ENCODE data around the gene PEAK3. TPM values are rescaled to one million over a fixed set of nuclear protein-coding genes. Genes with fewer than 3 reads are reported as not detected.

Gene PEAK3
- total RNA-seq, 4 donors from 2014 or later, result 0.30 to 0.97 (median 0.76) TPM

GRCh38 chr19:2244125-2244411 lies 37.9 kb downstream of the PEAK3 start:
- intact Hi-C loops (cut with DNase I; ENCODE audit: low total_unique reads), result no loop called here
- 84 to 100% methylated on average over 4 to 5 of the region's 12 CpGs for WGBS, 2 donors
- no peak overlapping the region for H3K4me3 ChIP-seq (ENCODE audit: low read depth, poor library complexity, severe bottlenecking)
- TF ChIP-seq POLR2A (IDR thresholded peaks at IDR 0.05) (no peak), CTCF (IDR thresholded peaks at IDR 0.05) (no peak)
- no peak for DNase-seq (ENCODE audit: low spot score in 2 of 2)

GRCh38 chr19:2243274-2244124 lies 38.5 kb downstream of the PEAK3 start:
- intact Hi-C loops (cut with DNase I; ENCODE audit: low total_unique reads), result no loop called here
- no peak overlapping the region for H3K4me3 ChIP-seq (ENCODE audit: low read depth, poor library complexity, severe bottlenecking)
- 77 to 85% methylated on average over 18 to 25 of the region's 32 CpGs for WGBS, 2 donors
- TF ChIP-seq POLR2A (IDR thresholded peaks at IDR 0.05), result no peak
- TF ChIP-seq CTCF (IDR thresholded peaks at IDR 0.05), result no peak
- DNase-seq (ENCODE audit: low spot score in 2 of 2), result no peak

- H3K4me3 ChIP-seq (ENCODE audit: low read depth, poor library complexity, severe bottlenecking), result no peak overlapping the region
- no peak for DNase-seq (ENCODE audit: low spot score in 2 of 2)
- 89 to 93% methylated on average over 8 of the region's 8 CpGs for WGBS, 2 donors
- intact Hi-C loops (cut with DNase I; ENCODE audit: low total_unique reads), result no loop called here
- TF ChIP-seq CTCF (IDR thresholded peaks at IDR 0.05), result no peak
- no peak for TF ChIP-seq POLR2A (IDR thresholded peaks at IDR 0.05)
These were observed 39.2 kb downstream of the PEAK3 start for GRCh38 chr19:2242816-2243215.

- WGBS, 2 donors, result 82 to 86% methylated on average over 12 of the region's 12 CpGs
- TF ChIP-seq POLR2A (IDR thresholded peaks at IDR 0.05) (no peak), CTCF (IDR thresholded peaks at IDR 0.05) (no peak)
- no peak for DNase-seq (ENCODE audit: low spot score in 2 of 2)
- intact Hi-C loops (cut with DNase I; ENCODE audit: low total_unique reads), result no loop called here
- H3K4me3 ChIP-seq (ENCODE audit: low read depth, poor library complexity, severe bottlenecking), result no peak overlapping the region
These were observed 39.9 kb downstream of the PEAK3 start for GRCh38 chr19:2242092-2242537.

GRCh38 chr19:2240881-2241760 lies 40.9 kb downstream of the PEAK3 start:
- TF ChIP-seq POLR2A (IDR thresholded peaks at IDR 0.05), result no peak
- no peak for TF ChIP-seq CTCF (IDR thresholded peaks at IDR 0.05)
- no peak overlapping the region for H3K4me3 ChIP-seq (ENCODE audit: low read depth, poor library complexity, severe bottlenecking)
- DNase-seq (ENCODE audit: low spot score in 2 of 2), result no peak
- intact Hi-C loops (cut with DNase I; ENCODE audit: low total_unique reads), result no loop called here
- 52 to 57% methylated on average over 41 of the region's 41 CpGs for WGBS, 2 donors

All from lower leg skin (tissue), 4 donors.